Activated CD4-positive, alpha-beta memory T cell treated with anti-CD3 and anti-CD28 coated beads for 36 hours (primary cell): ENCODE data around the gene KCNQ1OT1. TPM values are rescaled to one million over a fixed set of nuclear protein-coding genes. Genes with fewer than 3 reads are reported as not detected.

Experiments used
- CTCF ChIA-PET: fragments of 350-600 bp; sonication (Branson Sonifier 250); formaldehyde crosslinking; loops from one replicate; lab custom pipeline; 2021; ENCODE audit warnings: antibody characterized with exemption, inconsistent platforms; lab: Charles Lee
- POLR2A ChIA-PET: fragments of 350-600 bp; sonication (Branson Sonifier 250); formaldehyde crosslinking; loops from one replicate; lab custom pipeline; 2021; ENCODE audit warnings: antibody characterized with exemption; lab: Charles Lee
- DNase-seq: peaks from one replicate; pipeline ENCODE4 v3.0.0-alpha.2; 2020
- H3K27ac Mint-ChIP-seq: one replicate; pipeline ENCODE4 v1.8.0; 2021; ENCODE audit warnings: mixed read lengths
- H3K27me3 Mint-ChIP-seq: one replicate; pipeline ENCODE4 v1.8.0; 2021; ENCODE audit warnings: mixed read lengths
- H3K36me3 Mint-ChIP-seq: one replicate; pipeline ENCODE4 v1.8.0; 2021; ENCODE audit warnings: mixed read lengths
- H3K4me1 Mint-ChIP-seq: one replicate; pipeline ENCODE4 v1.8.0; 2021; ENCODE audit warnings: low read depth, mixed read lengths
- H3K4me3 Mint-ChIP-seq: one replicate; pipeline ENCODE4 v1.8.0; 2021; ENCODE audit warnings: mild to moderate bottlenecking, mixed read lengths
- H3K9me3 Mint-ChIP-seq: one replicate; pipeline ENCODE4 v1.8.0; 2021; ENCODE audit warnings: mixed read lengths
- intact Hi-C: fragments of 100-400 bp; cut with micrococcal nuclease; formaldehyde crosslinking; loops from one replicate; pipeline ENCODE4 v1.15.1; 2023
- total RNA-seq, 2 experiments: library from RNA; stranded (reverse); gene quantifications; one replicate each; pipeline ENCODE4 v1.2.3, GENCODE V29; 2021

KCNQ1OT1 gene
- total RNA-seq, 2 experiments from 2014 or later, result 0.19 TPM

GRCh38 chr11:2691991-2692875 lies 7.6 kb downstream of the KCNQ1OT1 start:
- no peak overlapping the region for H3K27ac Mint-ChIP-seq
- no peaks in the 10 kb centered on the region for H3K9me3 Mint-ChIP-seq
- H3K27me3 Mint-ChIP-seq, result no peaks in the 10 kb centered on the region
- ChIA-PET POLR2A (no interaction called here), CTCF (no interaction called here)
- no peaks in the 10 kb centered on the region for H3K36me3 Mint-ChIP-seq
- no peak for DNase-seq
- H3K4me1 Mint-ChIP-seq, result no peaks in the 10 kb centered on the region
- intact Hi-C loops, result loop anchor here (10.0 kb wide), 1 partner anchor 193 kb away; the partner anchor contains the start of gene CDKN1C
- no peak overlapping the region for H3K4me3 Mint-ChIP-seq

DNA sequence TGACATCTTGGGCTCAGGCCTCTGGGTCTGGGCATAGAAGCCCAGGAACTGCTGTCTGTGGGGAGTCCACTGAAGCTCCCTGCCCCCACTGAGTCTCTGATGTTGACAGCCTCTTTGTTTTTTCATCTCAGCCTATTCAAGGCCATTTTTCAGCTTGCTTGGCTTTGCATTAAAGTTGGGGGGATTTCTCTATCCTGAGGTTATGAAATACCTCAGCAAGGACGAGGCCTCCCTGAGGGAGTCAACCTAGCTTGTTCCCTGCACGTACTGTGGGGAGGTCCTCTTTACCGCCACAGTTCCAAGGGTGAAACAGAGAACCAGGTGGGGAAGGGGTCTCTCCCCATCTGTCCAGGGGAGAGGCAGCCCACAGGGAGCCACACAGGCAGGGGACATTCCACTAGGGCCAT lies 8.4 kb downstream of the KCNQ1OT1 start:
- ChIA-PET CTCF (no interaction called here), POLR2A (no interaction called here)
- Mint-ChIP-seq H3K36me3 (no peaks in the 10 kb centered on the region), H3K27ac (no peak overlapping the region), H3K4me3 (no peak overlapping the region), H3K4me1 (no peaks in the 10 kb centered on the region), H3K27me3 (no peaks in the 10 kb centered on the region), H3K9me3 (no peaks in the 10 kb centered on the region)
- intact Hi-C loops, result loop anchor here (10.0 kb wide), 1 partner anchor 193 kb away; the partner anchor contains the start of gene CDKN1C
- DNase-seq, result no peak

- H3K27ac Mint-ChIP-seq, result no peak overlapping the region
- H3K36me3 Mint-ChIP-seq, result no peaks in the 10 kb centered on the region
- ChIA-PET CTCF (no interaction called here), POLR2A (no interaction called here)
- no peak overlapping the region for H3K4me3 Mint-ChIP-seq
- no peak for DNase-seq
- H3K27me3 Mint-ChIP-seq, result no peaks in the 10 kb centered on the region
- intact Hi-C loops, result loop anchor here (10.0 kb wide), 1 partner anchor 194 kb away; the partner anchor contains the start of gene CDKN1C
- H3K9me3 Mint-ChIP-seq, result no peaks in the 10 kb centered on the region
- H3K4me1 Mint-ChIP-seq, result no peaks in the 10 kb centered on the region
Observed at GRCh38 chr11:2690596-2691354, 9.0 kb downstream of the KCNQ1OT1 start.

- intact Hi-C loops, result loop anchor here (10.0 kb wide), 1 partner anchor 195 kb away; the partner anchor contains the start of gene CDKN1C
- Mint-ChIP-seq H3K36me3 (no peaks in the 10 kb centered on the region), H3K4me1 (no peaks in the 10 kb centered on the region), H3K27me3 (no peaks in the 10 kb centered on the region), H3K9me3 (no peaks in the 10 kb centered on the region), H3K27ac (no peak overlapping the region), H3K4me3 (no peak overlapping the region)
- no peak for DNase-seq
- CTCF ChIA-PET, result no interaction called here
- POLR2A ChIA-PET, result no interaction called here
Observed at GRCh38 chr11:2689651-2690575, 9.9 kb downstream of the KCNQ1OT1 start.

DNA sequence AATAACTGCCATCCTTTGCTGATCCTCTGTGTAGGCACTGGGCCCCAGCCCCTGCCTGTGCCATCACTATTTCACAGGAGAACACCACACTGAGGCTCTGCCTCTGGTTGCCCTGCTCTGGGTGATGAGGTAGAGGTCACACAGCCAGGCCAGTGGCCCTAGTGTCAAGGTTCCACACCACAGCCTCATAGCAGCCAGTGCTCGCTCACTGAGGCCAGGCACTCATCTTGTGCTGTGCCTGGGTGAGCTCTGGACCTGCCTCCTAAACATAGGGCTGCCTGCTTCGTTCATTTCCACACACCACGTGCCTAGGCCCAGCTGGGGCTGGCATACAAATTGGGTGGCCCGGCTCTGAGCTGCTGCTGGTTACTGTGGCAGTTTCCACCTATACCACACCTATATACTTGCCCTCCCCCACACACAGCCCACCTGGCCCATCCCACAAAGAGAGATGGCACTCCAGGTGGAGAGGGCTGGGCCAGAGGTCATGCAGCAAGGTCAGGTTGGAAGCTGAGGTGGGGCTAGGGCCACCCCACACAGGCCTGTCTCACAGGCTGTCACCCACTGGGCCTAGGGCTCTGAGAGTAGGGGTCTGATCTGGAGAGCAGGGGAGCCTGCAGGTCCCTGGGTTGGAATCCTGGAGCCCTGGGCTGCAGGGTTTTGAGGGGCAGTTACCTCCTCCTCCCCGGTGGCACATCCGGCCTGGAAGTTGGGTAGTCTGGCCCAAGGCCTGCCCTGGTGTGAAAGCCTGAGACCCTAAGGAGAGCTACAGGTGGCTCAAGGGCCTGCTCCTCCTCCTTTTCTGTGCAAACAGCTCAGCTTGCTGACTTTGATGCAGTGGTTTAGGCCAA lies 11.2 kb downstream of the KCNQ1OT1 start:
- no peaks in the 10 kb centered on the region for H3K27me3 Mint-ChIP-seq
- no peaks in the 10 kb centered on the region for H3K36me3 Mint-ChIP-seq
- DNase-seq, result no peak
- H3K4me1 Mint-ChIP-seq, result no peaks in the 10 kb centered on the region
- H3K27ac Mint-ChIP-seq, result no peak overlapping the region
- no peaks in the 10 kb centered on the region for H3K9me3 Mint-ChIP-seq
- no peak overlapping the region for H3K4me3 Mint-ChIP-seq
- ChIA-PET POLR2A (no interaction called here), CTCF (no interaction called here)
- intact Hi-C loops, result no loop called here

- intact Hi-C loops, result no loop called here
- Mint-ChIP-seq H3K36me3 (no peaks in the 10 kb centered on the region), H3K4me3 (no peak overlapping the region), H3K27ac (no peak overlapping the region), H3K4me1 (no peaks in the 10 kb centered on the region), H3K9me3 (no peaks in the 10 kb centered on the region), H3K27me3 (no peaks in the 10 kb centered on the region)
- POLR2A ChIA-PET, result no interaction called here
- CTCF ChIA-PET, result no interaction called here
- no peak for DNase-seq
Observed at GRCh38 chr11:2687782-2688191, 12.0 kb downstream of the KCNQ1OT1 start.

DNA sequence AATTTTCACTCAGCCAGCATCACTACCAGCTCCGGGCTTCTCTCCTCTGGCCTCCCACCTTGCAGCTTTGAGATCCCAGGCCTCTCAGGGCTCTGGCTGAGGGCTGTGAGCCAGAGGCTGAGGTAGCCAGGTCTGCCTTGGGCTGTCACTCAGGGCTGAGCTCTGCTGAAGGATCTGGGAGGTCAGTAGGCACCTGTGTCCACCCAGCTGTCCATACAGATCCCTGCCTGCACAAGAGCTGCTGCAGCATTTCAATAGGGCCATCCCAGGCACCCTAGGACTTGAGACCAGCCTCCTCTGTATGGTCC lies 12.6 kb downstream of the KCNQ1OT1 start:
- no peaks in the 10 kb centered on the region for H3K4me1 Mint-ChIP-seq
- no peaks in the 10 kb centered on the region for H3K27me3 Mint-ChIP-seq
- H3K27ac Mint-ChIP-seq, result no peak overlapping the region
- ChIA-PET CTCF (no interaction called here), POLR2A (no interaction called here)
- intact Hi-C loops, result no loop called here
- no peaks in the 10 kb centered on the region for H3K9me3 Mint-ChIP-seq
- no peaks in the 10 kb centered on the region for H3K36me3 Mint-ChIP-seq
- no peak overlapping the region for H3K4me3 Mint-ChIP-seq
- no peak for DNase-seq

GRCh38 chr11:2686360-2687222 lies 13.2 kb downstream of the KCNQ1OT1 start:
- Mint-ChIP-seq H3K27me3 (no peaks in the 10 kb centered on the region), H3K9me3 (no peaks in the 10 kb centered on the region), H3K4me3 (no peak overlapping the region), H3K4me1 (no peaks in the 10 kb centered on the region), H3K27ac (no peak overlapping the region), H3K36me3 (no peaks in the 10 kb centered on the region)
- ChIA-PET POLR2A (no interaction called here), CTCF (no interaction called here)
- intact Hi-C loops, result no loop called here
- DNase-seq, result no peak

DNA sequence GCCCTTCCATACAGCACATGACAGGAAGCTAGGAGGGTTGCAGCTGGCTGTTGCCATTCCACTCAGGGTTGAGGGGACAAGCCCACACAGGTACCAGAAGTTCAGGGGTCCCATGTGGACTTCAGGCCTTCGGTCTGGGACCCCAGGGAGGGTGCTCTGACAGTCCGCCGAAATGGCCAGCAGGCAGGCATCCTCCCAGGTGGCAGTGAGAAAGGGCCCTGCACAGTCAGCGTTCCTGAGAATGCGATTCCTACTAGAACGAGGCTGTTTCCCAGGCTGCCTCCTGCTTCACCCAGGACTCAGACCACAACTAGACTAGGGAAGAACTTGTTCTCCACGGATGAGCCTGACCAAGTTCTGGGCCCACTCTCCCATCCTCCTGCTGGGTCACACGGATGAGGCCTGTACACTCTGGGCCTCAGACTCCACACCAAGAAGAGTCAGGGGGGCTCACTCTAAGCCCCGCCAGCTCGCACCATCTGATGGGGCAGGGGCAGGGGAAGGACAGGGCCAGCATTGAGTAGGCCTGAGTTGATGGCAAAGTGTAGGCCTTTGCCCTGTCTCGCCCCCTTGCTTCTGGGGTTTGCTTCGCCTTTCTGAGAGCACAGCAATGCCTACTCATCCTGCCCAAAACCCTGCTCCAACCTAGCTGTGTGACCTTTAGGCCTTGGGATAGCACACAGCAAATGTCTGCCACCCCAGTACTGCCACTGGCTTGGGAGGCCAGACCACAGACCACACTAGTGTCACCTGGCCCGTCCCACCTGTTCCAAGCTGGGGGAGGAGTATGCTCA lies 14.0 kb downstream of the KCNQ1OT1 start:
- Mint-ChIP-seq H3K4me3 (no peak overlapping the region), H3K27ac (no peak overlapping the region), H3K27me3 (no peaks in the 10 kb centered on the region), H3K4me1 (no peaks in the 10 kb centered on the region), H3K36me3 (no peaks in the 10 kb centered on the region), H3K9me3 (no peaks in the 10 kb centered on the region)
- ChIA-PET CTCF (no interaction called here), POLR2A (no interaction called here)
- no peak for DNase-seq
- intact Hi-C loops, result no loop called here

GRCh38 chr11:2685051-2685450 lies 14.7 kb downstream of the KCNQ1OT1 start:
- intact Hi-C loops, result no loop called here
- H3K4me1 Mint-ChIP-seq, result no peaks in the 10 kb centered on the region
- ChIA-PET CTCF (no interaction called here), POLR2A (no interaction called here)
- H3K9me3 Mint-ChIP-seq, result no peaks in the 10 kb centered on the region
- no peak overlapping the region for H3K27ac Mint-ChIP-seq
- no peak overlapping the region for H3K4me3 Mint-ChIP-seq
- no peaks in the 10 kb centered on the region for H3K27me3 Mint-ChIP-seq
- no peaks in the 10 kb centered on the region for H3K36me3 Mint-ChIP-seq
- no peak for DNase-seq
